NCI-H2227 treated with DMSO at 0.1 percent for 48 hours (cell line): ENCODE measurements around the gene CD46.

Experiments used
- DNase-seq: peaks from one replicate; lab custom pipeline; 2025; lab: John Stamatoyannopoulos, UW

CD46 gene

DNA sequence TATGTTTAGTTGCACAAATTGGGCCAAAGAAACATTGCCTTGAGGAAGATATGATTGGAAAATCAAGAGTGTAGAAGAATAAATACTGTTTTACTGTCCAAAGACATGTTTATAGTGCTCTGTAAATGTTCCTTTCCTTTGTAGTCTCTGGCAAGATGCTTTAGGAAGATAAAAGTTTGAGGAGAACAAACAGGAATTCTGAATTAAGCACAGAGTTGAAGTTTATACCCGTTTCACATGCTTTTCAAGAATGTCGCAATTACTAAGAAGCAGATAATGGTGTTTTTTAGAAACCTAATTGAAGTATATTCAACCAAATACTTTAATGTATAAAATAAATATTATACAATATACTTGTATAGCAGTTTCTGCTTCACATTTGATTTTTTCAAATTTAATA lies 43.0 kb downstream of the CD46 start:
- DNase-seq = no peak

DNA sequence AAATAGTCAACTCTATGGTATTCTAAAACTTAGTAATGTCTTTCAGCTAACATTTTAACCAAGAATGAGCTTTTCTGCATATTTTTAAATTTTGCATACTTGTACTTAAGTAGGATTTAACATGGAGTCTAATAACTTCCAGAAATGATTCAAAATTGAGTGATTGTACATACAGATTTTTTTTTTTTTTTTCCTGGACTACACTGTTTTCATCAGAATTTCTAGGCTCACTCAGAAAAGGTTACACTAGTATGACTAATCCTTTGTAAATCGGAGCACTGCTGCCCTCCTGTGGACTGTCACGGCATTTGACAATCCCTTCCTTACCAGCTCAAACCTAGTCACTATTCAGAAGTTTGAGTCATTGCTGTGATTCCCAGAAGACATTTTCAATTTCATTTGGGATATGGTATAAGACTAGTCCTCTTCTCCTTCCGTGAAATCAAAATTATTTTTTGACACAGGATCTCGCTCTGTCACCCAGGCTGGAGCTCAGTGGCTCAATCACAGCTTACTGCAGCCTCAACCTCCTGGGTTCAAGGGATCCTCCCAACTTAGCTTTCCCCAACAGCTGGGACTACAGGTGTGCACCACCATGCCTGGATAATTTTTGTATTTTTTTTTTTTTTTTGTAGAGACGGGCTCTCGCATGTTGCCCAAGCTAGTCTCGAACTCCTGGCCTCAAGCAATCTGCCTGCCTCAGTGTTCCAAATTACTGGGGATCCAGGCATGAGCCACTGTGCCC lies 45.5 kb downstream of the CD46 start:
- DNase-seq = peak; percentile 45

DNA sequence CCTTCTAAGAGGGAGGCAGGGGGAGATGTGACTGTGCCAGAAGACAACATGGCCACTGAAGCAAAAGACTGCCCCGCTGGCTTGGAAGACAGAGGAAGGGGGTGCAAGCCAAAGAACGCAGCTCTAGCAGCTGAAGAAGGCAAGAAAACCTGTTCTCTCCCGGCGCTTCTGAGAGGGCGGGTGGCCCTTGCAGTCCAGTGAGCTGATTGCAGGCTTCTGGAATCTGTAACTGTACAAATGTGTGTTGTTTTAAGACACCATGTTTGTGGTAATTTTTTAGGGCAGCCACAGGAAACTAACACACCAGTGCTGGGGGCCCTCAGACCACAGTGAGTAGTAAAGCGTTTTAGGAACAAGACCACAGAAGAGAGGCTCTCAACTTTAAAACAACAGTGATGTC lies 47.0 kb downstream of the CD46 start:
- no peak for DNase-seq

DNA sequence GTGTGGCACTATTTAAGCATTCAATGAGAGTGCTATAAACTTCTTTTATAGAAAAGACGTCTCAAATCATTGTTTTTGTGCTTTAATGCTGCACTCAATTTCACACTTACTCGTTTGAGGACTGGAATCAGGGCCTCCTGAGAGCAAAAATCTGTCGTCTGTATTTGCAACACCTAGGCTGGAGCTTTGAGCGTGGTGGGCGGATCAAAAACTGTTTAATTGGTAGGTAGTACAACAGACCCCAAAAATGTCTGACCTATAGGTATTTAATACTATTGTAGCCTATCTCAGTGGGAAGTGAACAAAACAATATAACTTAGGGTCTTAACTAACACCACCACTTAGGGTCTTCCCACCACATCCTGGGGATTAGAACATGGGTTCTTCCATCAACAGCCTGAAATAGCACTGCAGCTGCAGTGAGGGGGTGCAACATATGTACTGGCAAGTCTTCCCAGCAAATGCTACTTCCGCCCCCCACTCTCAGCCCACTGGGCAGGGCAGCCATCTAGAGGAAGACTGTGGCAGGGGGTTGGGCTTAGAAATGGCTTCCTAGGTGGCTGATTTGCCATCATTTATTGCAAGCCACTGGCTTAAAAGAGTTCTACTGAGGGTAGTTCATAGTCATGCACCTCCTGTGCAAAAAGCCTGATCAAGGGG lies 48.3 kb downstream of the CD46 start:
- DNase-seq = no peak

DNA sequence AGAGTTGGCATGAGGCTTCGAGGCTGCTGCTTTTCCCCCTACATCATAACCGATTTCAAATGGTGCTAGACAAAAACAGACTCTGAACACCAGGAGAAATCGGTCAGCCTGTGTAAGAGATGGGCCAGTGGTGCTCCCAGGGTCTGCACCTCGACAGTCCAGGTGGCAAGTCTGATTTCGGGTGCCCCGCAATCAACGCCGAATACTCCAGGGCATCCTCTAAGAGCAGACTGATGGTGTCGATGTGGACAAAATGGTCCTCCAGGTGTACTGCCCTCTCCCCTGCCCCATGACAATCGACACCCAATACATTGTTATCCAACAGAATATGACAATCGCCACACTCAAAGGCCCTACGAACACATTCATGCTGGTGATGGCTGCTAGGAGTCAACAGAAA lies 50.0 kb downstream of the CD46 start:
- DNase-seq = no peak

DNA sequence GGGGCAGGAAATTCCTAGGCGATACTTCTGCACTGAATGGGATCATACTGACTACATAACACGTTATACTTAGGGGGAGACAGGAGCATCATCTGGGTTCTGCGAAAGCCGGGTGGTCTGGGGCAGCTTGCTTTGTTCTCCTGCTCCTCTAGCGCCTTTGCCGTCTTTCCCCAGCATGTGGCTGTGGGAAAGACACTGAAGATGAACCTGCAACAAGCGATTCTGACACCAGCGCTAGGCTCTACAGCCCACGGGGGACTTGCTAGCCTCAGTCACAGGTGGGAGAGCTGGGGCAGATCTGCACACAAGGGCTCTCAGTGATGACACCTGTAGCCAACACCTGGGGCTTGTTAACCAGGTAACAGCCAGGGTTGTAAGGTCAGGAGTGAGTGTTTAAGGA lies 51.8 kb downstream of the CD46 start:
- DNase-seq = no peak

DNA sequence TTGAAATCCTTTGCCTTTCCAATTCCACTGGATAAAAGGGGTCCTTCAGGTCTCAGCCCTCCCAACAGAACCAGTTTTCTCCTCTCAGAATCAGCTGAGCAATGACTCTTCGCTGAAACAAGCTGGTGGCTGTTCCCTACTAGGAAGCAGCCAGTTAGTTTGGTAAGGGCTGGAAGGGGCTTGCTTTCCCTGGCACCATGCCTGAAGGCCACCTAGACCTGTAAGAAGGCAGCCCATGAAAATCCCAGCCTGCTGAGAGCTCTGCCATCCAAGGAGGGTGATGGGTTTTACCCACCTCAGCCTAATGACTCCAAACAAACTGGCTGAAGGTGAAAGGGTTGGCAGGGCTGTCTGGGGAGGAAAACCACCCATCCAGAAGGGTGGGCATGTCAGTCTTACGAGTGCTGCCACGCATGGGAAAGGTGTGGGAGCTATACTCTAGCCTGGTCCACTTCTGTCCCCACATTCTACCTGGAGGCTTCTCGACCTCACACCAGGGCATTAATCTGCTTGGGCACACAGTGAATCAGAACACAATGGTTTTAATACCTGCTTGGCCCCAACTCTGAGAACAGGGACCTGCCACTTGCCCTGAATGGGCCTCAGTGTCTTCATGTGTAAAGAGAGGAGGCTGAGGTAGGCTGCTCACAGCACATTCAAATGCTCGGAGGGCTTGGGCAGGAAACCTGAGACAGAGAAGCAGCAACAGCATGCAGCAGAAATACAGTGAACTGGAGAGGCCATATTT lies 53.0 kb downstream of the CD46 start:
- DNase-seq = no peak

DNA sequence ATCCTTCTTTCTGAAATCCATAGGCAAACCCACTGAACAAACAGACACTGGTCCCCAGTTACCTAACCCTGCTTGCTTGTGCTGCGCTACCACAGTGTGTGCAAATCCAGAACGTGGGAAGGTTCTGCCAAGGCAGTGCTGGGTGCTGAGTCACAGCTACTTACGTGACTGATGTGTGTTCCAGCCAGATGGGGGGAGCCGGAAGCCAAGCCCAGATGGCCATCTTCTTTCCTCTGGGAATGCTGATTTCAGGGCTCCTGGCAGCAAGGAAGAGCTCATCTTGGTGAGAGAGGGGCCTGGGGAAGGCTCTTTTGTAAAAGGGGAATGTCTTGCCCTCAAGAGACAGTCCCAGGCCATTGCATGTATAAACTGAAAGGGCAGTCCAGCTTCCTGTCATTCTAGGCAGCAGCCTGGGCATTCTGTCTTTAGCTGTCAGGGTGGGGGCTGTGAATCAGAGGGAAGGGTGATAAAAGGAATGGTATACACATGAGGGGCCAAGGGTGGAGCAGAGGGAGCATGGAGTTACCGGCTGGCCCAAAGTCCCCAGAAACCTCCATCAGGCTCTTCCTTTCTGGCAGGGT lies 54.1 kb downstream of the CD46 start:
- no peak for DNase-seq

DNA sequence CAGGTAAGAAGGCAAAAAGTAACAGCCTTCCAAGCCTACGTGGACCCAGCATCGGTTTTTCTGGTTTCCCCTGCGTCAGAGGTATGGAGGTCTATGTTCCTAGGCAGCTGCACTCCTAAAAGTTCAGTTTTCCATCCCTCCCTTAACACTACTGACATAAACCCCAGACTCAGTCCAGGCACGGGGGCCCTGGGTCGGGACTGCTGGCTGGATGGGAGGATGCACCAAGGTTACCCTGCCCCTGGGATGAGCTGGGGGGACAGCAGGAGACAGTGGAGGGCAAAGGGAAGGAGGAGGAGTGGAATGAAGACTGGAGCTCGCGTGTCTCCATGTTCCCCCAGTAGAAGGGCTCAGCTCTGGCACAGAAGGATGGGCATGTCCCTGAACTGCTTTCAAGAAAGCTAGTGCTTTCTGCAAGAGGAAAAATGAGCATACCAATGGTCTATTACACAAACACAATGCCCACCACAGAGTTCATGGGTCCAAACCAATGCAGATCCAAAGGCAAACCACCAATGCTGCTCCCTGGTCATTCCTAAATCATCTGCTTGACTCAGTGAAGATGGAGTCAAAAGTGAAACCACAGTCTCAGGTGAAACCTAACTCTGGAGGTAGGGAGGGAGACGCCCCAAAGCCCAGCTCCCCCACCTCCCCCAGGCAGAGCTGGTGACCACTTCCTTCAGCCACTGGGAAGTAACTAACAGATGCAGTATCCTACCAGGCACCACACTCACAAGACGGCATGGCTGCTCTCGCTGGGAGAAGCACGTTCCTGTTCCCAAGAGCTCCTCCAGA lies 54.9 kb downstream of the CD46 start:
- no peak for DNase-seq

DNA sequence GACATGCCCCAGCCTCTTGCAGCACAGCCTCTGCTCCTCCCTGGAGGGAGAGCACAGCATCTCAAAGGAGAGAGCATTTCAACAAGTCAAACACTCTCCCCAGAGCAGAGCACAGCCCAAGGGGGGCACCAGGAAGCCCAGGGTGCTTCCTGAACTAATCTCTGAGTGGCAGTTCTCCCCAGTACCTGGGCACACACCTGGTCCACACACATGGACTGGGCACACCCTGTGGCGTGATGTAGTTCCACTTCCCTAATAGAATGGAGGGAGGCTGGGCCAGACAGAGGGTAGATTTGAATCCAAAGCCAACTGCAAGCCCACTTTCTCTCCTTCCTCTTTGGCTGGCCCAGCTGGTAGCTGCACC lies 55.5 kb downstream of the CD46 start:
- DNase-seq = no peak

DNA sequence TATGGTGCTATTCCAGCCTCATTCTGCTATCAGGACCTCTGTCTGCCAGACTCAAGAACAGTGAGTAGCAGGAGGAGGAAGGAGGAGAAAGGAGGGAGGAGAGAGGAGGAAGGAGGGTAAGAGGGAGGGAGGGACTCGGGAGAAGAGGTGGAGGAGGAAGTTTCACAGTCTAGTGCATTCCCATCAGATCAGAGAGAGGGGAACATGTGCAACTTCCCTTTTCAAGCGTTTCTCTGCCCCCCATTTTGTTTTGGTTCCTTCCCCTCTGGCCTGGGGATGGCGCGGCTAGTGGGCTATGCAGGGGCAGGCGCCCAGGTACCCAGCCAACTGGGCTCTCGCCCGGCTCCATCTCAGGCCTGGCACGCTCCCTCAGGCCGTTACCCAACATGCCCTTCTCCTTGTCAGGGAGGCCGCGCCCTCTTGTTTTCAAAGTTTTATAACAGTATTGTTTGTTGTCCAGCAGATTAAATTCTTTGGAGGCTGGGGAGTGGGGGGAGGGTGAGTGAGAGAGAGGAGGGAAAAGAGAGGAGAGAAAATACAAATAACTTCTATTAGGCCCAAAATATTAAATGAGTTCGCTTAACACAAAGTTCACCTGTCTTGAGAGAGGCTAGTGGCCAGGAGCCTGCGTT lies 56.0 kb downstream of the CD46 start:
- DNase-seq = no peak

DNA sequence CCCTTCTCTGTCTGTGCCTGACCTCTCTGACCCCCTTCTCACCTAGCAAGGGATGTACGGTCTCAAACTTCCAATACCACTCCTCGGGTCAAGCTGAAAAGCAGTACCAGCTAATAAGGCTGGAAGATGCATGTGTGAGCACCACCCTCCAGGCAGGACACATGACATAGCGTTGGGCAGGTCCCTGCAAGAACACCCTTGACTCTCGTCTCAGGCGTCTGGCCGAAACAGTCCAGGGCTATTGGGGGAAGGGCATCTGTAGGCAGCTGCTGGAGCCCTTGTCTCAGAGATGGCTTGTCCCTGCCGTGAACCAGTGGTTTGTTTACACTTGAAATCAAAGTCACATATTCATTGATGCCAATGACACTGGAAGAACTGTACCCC lies 56.5 kb downstream of the CD46 start:
- no peak for DNase-seq

DNA sequence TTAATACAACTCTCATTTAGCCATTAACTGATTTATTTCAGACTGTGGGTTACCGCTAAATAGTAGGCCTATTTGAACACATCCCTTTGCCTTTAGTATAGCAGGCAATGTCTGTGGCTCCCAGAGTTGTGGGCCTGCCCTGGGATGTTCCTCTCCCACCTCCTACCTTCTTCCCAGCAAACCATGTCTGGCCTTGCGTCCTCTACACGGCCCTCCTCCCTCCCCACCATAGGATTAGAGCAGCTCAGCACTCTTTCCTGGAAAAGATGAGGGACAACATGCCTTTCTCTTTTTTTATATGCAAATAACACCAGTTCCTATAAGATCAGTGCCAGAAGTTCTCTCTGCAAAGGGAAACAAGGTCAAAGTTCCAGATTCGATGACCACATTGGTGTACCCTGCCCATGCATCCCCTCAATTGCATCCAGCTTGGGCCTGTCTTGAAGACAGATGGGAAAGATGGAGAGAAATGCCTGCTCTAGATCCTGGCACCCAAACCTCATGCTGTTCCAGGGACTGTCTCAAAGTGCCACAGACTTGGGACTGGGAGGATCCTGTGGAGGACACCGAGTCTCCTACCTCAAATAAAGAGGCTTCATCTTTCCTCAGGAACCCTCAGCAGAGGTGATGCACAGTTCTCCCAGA lies 57.2 kb downstream of the CD46 start:
- DNase-seq = no peak

DNA sequence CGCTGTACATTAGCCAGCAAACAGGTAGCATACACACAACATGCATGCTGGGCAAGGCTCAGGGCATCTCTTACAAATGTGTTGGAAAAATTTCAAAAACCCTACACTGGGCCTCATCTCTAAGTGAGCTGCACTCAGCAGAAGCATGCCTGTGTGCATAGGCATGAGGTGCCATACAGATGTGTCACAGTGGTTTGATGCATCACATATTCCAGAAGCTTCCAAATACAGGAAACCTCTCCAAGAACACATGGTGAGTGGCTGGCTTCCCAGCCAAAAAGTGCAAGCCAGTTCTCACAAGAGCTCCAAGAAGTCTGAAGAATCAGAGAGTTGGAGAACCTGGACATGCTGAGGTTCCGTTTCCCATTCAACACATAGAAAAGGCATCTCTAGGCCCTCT lies 58.3 kb downstream of the CD46 start:
- DNase-seq = no peak

DNA sequence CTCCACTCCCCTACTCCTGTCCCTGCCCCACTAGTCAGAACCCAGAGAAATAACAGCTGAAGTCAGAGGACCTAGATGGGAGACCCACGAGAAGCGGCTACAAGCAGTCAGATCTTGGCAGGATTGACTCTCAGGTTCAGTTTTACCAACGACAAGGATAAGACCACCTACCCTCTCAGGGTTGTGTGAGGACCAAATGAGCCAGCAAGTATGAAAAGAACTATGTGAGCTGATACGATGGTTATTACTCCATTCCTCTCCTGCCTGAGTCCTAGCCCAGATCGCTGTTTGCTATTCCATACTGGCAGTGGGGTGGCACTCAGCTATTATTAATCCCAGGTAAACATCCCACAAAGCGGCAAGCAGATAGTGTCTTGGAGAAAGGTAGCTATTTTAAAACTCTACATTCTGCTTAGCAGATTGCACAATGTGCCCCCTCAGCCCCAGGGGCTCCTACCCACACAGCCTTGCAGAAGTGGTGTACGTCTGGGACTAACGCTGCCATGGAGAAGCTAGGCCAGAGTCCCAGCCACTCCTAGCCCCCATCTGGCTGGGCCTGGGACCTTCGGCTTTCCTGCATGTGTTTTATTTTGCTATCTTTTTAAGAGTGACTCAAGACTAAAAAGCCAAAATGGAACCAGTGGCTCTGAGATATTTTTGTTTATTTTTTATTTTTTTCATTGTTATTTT lies 58.9 kb downstream of the CD46 start:
- no peak for DNase-seq

DNA sequence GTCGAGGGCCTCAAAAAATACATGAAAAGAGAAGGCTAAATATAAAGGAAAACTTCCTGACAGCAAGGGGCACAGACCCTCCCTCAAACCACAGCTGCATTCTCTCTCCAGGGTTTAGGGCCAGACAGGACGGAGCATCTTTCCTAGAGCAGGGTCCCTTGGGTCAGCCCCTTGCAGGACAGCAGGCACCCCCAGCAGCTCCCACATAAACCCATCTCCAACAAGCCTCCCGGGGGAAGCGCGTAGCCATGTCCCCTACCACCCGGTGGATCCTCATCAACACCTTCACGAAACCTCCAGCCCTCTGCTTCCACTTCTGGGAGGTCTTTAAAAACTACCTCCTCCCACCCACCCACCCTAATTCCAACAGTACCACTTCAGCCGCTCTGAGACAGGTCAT lies 59.5 kb downstream of the CD46 start:
- no peak for DNase-seq

DNA sequence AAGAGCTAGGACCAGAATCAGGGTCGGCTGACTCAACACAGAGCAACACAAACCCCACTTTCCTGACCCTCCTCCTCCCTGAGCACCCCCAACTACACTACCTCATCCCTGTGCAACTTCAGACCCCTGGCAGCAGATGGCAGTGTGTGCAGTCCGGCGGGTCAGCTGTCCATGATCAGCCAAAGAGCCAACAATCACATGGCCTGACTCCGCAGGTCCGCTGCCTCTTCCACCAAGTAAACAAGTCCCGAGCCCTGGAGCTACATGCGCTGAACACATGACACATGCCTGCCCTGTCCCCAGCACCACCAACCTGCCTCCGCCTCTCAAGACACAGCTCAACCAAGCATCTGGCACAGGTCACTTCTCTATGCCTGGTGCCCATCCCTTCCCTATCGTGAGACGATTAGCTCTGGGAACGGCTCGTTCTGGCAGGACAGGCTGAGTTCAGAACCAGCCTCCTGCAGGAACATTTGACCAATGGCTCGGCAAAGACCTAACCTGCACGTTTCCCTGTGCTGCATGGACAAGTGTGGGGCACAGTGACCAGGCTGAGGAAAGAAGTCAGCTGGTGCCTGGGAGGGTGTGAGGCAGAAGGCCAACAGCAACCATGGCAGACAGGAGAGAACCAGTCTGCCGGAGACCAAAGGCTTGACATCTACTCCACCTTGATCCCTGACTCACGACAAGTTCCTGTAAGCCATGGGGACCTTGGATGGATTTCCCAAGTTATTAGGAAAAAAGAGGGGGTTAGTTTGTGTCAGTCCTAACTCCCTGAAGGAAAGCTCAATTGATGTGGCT lies 60.3 kb downstream of the CD46 start:
- DNase-seq = no peak

DNA sequence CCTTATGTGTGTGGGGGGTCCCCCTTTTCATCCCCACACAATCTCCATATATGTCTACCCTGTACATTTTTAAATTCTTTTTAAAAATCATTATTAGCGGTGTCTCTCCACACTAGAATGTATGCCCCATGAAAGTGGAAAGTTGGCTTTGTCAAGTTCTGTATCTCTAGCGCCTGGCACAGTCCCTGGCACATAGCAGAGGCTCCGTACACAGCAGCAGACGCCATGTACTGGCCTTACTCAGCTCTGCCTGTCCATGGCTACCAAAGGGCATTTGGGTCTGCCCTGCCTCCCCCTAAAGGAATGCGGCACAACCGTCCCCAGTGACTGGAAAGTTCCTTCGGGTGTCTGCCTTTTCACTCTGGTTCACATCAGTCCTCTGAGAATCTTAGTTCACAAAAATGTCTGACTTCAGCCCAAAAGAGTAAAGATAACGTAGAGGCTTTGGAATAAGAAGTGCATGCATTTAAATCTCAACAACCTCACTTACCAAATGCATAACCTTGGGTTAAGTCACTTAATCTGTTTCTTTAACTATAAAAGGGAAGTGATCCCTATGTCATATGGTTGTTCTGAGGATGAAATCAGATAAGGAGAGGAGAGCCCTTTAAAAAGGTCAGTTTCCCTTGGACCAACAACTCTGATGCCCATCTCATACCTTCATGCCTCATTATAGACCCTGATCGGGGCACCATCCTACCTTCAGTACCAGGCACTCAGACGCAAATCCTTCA lies 61.1 kb downstream of the CD46 start:
- no peak for DNase-seq

DNA sequence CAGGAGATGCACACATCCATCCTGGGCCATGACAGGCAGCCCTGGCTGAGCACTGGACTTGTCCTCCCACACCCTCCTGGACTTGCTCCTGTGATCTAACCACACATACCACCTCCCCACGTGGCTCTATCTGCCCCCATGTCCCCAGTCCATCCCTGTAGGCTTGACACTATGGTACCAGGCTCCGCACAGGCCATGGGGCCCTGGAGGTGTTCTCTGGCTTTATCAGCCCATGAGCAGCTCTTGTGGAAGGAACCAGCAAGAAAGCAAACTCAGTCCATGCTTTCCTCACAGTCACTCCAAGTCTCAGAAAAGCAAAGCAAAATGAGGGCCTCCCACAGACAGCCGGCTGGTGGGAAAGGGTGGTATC lies 61.6 kb downstream of the CD46 start:
- DNase-seq = no peak
